ENCODE data around the gene PLCB1.
"Not testable (repeated sequence)": the region's sequence is repeated elsewhere in the genome, so short reads cannot be mapped to it uniquely, and the experiment has no call there.

The PLCB1 gene

DNA sequence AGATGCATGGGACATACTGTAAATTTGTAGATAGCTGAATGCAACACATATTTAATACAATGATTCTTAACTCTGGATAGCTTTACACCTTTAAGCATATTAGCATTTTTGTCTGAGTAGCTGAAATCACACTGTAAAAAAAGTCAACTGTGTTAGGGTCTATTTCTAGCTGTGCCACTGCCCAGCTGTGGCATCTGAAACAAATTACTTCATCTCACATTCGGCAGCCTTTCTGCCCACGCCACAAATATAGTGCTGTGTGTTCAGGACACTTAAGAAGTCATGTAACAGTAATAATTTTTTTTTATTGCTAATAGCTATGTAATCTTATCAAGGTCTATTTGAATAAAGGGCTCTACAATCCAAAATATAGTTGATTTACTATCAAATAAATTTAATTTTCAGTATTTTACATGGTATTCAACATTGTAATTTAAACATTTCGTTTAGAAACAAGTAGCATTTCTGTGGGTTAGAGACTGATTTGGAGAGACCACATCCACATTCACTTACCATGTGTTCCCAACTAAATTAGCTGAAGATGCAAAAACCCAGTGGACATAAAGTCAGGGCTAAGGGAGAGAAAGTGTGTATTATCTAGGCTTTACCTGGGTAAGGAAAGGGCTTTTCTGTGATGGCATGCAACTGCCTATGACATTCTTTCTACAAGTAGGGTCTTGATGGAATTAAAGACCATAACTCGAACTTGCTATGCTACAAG, 276.7 kb downstream of the PLCB1 start:
- no peak for DNase-seq

DNA sequence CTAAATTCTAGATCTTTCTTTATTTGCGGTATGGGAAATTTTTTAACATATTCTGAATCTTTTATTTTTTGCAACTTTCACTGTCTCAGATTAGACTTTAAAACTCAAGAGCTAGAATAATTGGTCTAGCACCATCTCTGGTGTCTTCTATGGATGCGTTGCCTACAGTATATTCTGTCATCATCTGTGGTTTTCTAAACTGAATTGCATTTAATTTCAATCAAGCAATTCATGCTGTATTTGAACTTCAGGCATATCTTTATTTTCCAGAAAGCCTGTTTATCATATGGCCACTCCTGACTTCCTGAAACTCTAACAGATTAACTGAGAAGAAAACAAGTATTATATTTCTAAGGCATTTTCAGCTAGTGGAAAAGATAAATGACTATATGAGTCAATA, 281.6 kb downstream of the PLCB1 start:
- no peak for DNase-seq

DNA sequence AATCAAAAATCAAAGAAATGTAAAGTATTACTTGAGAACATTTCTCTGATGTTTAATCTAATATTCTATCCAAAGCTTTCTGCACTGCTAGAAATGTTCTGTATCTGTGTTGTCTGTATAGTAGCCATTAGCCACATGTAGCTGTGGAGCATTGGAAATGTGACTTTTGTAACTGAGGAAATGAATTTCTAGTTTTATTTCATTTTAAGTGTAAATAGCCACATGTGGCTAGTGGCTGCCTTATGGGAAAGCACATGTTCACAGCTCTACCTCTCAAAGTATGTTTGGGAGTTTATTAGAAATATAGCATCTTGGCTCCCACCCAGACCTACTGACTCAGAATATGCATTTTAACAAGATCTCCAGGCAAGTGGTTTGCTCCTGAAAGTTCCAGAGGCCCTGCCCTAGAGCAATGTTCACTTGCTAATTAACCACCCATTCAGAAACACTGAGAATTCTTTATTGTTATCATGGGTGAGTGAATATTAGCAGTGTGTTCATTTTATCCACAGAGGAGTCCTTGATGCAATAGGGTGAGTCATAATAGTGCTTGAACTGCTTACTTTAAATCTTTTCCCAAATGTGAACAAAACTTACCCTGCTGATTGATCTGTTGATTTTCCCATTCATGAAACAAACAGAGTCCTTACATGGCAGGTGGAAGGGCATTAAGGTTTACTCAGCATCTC, 282.7 kb downstream of the PLCB1 start:
- no peak for DNase-seq

DNA sequence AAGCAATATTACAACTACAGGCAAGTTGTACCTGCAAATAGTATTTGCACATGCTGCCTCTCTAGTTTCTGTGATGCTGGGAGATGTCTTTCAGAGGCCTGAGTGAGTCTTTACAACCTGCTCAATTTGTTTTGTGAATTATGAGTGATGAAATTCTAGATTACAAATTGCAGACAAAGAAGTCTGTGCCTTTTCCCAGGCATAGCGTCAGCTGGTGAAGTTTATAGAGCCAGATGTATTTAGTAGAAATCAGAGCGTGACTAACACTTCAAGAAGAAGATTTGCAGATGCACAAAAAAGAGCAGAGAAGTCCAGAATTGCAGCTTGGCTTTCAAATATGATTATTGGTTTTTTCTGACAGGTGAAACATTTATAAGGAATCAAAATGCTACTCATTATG, 289.9 kb downstream of the PLCB1 start:
- DNase-seq = no peak

DNA sequence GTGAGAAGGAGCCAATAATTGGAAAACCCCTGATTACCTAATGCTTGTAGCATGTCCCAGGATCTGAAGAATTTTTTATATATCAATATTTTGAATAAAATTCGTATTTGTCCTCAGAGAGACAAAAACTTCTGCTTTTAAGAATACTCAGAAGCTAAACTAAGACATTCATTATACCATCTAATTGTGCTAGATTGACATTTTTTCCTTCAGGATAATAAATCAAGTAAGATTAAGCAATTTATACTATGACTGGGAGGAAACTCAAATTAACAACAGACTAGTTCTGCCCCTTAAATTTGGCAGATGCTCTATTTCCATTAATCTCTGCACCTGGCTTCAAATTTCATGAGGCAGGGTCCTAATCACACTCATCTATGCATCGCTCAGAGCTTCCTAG, 291.4 kb downstream of the PLCB1 start:
- DNase-seq = no peak

DNA sequence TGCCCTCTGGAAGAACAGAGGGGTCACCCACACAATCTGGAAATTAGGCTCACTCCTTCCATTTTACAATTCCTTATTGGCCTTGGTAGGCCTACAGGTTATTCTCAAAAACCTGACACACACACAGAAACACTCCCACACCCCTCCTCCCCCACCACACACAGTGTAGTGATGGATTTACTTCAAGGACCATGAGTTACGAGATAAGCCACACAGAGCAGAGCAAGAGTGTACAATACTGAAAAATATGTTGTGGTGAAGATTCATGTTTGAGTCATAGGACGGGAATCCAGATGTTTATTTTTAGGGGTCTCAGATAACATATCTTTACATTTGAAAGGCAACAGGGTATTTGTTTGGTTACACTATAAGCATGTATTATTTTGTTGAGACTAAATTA, 291.9 kb downstream of the PLCB1 start:
- no peak for DNase-seq

DNA sequence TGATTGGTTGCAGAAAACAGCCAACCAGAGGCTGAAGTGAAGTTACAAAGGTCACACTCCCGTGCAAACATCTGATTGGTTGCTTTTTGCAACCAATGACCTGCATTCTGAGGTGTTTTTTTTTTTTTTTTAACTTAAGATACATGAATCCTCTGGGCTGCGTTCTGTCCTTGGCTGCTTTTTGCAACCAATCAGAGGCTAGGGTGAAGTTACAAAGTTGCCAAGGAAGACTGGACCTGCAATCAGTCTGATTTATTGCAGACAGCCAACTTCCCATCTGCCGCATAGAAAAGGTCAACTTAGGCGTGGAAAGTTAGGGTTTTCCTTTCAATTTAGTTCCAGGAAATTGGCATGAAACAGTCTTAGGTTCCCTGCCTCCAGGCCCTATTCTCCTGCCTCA, 292.9 kb downstream of the PLCB1 start:
- DNase-seq = no peak

DNA sequence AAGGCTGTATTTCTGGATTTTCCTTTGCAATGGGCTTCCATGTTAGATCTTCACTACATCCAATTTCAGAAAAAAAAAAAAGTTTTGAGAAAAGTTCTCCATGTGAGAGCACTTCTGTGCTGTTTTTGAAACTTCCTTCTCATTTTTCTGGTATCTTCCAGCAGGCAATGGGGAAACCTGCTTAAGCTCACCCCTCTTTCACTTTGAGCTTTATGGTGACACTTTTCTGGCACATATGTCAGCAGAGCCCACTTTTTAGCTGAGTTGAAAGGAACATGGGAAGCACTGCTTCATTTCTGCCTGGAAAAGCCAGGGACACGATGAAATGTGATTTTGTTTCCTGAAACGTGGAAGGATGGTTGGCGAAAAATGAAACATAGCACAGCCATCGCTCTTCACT, 293.7 kb downstream of the PLCB1 start:
- no peak for DNase-seq

DNA sequence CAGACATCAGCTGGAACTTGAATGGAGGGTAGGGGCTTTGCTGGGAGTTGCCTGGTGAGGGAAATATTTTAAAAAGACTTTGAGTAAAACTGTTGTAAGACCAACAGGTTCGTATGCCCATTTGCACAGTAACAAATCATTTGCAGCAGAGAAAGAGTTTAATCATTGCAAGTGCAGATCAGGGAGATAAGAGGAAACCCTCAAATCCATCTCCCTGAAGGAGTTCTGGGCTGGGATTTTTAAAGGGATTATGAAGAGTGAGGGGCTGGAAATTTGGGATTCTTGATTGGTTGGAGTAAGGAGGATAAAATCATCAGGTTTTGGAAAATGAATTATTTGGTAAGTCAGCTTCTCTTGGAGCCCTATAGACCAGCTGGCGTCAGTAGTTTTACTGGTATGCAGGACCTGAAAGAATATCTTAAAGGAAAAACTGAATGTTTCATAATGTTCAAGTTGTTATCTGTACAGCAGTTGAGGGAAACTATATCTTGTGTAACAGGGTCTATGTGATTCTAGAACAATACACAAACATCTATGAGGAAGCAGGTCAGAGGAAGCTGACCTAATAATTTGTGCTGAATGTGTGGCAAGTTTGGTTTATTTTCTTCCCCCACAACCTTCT, 295.5 kb downstream of the PLCB1 start:
- DNase-seq = no peak

DNA sequence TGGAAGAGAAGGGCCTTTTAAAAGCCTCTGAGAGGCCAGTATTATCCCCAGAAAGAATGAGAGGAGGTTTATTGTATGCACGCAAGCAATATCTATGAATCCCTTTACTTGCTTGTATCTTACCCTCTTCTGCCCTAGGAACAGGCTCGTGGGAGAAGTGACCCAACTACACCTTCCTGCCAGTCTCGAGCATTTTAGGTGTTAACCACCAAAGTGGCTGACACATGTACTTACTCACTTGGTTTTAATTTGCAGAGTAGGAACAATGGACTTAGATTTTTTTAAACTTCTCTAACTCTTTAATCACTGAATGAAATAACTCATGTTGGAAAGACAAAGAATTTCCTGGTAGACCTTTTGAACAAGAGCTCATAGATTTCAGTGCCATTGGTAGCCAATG, 296.9 kb downstream of the PLCB1 start:
- no peak for DNase-seq

DNA sequence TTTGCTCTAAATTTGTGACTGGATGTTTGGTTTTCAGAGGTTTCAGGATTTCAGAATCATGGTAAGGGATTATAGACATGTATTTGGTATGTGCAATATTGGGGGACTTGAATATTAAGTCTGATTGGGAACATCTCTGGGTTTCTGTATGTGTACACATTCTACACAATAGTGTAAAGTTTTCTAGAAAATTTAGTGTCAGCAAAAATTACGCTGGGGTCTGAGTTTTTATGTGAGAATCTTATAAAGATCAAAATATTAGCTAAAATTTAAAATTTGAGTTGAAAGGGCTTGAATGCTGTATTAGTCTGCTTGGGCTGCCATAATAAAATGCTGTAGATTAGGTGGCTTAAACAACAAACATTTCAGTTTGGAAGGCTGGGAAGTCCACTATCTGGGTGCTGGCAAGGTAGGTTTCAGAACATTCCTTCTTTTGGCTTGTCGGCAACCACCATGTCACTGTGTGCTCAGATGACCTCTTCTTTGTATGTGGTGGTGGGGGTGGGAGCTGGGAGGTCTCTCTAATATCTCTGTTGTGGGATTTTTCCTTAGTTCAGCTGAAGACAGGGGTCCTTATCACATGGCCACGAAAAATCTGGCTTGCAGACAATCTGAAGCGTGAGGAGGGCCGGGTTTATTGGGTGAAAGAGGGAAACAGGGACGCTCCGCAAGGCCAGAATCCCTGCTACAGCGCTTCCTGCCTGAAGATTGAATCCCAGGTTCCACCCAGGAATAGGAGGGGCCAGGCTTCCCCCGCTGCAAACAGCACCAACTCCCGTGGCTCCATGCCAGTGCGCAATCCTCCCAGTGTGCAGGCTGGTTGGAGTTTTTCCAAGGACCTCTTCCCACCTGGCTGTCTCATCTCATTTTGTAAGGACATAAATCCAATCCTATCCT, 299.7 kb downstream of the PLCB1 start:
- no peak for DNase-seq

DNA sequence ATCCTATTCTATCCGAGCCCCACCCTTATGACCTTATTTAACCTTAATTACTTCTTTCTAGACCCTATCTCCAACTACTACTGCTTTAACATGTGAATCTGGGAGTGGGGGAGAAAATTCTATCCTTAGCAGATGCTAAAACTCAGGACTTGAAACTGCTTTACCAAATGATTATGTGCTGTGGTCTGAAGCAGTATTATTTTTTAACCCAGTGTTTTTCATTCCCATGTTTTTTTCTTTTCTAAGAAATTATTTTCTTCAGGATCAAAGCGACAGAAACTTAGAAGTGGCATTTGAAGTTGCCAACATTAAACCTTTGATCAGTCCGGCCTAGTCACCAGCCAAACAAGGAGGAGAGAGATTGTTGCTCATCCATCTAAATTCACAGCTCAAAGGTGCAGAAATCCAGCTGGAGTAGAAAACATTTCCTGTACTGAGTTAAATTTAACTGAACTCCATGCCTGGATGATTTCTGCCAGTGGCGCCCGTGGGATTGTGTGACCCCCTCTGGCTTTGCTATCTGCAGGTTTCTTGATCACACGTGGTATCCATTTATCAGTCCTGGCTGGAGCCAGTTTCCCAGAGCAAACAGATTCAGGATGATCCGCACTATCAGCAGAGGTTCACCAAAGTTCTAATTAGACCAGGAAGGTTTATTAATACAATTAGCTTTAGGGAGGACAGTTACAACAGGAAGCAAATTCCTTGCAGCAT, 300.5 kb downstream of the PLCB1 start:
- no peak for DNase-seq

DNA sequence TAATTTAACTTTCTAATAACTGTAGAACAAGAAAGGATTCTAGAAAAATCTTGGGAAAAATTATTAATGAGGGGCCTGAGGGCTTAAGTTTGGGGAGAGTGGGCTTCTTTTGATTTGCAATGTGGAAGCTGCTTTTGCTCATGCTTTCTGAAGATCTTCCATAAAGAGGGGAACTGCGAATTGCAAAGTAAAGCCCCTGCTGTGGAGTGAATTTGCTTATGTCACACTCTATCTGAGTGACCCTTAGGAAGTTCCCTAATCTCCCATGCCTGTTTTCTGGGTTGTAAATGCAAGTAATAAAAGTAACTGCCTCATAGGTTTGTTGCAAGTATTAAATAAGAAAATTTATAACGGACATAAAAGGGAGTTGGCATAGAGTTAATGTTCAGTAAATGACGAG, 301.2 kb downstream of the PLCB1 start:
- DNase-seq = no peak

DNA sequence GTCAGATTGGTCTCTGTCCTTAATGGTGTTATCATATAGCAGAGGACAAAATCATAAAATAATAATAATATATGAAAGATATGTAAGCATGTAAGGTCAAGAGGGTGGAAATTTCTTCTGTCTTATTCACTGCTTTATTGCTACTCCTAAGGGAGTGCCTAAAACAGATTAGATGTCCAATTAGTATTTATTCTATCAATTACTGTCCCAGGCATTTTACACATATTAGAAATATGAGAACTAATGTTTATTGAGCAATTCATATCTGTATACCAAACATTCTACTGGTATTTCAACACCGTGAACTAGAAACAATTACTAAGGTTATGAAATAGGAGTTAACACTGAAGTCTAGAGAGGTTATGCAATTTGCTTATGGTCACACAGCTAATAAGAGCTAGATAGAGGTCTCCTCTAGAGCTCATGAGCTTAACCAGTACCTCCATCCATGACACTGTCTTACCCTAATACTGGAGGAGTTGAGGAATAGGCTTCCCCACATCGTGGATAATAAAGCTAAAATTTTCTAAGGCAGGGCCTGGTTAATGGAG, 302.3 kb downstream of the PLCB1 start:
- no peak for DNase-seq

DNA sequence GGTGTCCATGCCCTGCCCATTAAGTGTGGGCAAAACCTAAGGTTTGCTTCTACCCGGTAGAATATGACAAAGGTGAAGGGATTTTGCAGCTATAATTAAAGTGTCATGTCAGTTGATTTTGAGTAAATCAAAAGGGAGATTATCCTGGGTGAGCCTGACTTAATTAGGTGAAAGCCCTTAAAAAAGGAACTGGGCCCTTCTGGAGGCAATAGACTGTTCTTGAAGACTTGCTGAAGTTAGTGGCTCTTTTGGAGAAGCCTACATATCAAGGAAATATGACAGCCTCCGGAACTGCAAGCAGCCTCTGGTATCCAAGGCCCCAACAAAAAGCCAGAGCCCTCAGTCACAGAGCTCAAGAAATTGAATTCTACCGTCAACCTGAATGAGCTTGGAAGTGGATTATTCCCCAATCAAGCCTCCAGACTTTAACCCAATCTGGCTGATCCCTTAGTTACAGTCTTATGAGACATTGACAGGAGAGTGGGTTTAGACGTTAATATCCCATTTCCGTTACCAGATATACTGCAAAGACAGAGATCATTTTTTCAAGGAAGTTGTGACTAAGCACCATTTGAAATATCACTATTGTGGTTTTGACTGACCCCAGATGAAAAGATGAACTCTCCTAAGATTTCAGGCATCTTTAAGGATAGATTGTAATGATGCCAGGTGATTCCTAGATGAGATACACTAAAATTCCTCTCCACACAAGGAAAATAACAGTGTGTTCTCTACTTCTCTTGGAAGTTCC, 303.4 kb downstream of the PLCB1 start:
- DNase-seq = no peak

DNA sequence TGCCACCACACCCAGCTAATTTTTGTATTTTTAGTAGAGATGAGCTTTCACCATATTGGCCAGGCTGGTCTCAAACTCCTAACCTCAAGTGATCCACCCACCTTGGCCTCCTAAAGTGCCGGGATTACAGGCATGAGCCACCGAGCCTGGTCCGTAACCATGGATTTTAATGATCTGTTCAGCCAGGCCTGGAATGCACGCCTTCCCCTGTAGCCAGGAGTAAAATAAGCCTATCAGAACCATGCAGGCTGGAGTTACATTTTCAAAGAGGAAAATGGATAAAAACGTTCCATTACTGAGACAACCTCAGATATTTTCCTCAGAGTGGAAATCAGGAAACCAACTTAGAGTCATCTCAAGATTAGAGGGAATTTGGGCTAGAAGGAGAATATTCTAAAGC, 304.9 kb downstream of the PLCB1 start:
- not testable (repeated sequence) for DNase-seq

DNA sequence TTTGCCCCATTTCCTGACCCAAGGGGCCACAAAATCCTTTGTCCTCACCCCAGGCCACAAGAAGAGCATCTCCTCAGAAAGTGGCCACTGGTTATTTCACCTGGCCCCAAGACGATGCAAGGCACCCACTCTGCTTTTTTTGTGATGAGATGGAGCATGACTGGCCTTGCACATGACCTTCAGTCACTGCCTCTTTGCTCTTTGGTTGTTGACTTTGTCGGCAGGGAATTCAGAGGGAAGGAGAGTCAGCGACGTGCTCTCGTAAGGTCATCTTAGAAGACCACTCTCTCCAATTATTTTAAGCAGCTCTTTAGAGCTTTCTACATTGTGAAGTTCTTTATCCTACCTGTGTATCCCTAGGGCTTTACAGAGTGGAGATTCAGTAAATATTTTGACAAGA, 306.7 kb downstream of the PLCB1 start:
- DNase-seq = no peak

DNA sequence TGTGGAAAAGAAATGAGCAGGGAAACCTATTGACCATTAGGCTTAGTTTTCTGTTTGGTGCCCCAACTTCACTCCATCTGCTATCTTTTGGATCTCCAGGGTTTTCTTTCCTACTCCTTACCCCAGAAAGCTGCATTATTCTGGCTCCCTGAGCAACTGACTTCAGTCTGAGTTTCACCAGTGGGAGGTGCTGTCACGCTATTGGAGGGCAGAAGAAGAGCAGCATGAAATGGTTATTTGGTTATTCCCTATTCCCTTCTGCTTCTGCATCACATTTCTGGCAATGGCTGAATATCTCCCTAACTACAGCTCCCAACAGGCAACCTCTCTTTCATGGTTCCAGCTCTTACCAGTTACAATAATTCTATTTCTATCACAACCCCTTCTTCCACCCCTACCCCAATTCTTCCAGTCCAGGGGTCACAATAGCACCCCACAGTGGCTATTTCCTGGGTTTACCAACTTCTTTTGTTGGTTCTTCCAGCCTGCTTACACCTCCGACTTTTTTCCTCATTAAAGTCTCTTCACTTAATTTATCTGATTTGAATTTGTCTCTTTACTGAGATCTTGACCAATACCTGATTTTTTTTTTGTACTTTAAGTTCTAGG, 311.5 kb downstream of the PLCB1 start:
- no peak for DNase-seq

DNA sequence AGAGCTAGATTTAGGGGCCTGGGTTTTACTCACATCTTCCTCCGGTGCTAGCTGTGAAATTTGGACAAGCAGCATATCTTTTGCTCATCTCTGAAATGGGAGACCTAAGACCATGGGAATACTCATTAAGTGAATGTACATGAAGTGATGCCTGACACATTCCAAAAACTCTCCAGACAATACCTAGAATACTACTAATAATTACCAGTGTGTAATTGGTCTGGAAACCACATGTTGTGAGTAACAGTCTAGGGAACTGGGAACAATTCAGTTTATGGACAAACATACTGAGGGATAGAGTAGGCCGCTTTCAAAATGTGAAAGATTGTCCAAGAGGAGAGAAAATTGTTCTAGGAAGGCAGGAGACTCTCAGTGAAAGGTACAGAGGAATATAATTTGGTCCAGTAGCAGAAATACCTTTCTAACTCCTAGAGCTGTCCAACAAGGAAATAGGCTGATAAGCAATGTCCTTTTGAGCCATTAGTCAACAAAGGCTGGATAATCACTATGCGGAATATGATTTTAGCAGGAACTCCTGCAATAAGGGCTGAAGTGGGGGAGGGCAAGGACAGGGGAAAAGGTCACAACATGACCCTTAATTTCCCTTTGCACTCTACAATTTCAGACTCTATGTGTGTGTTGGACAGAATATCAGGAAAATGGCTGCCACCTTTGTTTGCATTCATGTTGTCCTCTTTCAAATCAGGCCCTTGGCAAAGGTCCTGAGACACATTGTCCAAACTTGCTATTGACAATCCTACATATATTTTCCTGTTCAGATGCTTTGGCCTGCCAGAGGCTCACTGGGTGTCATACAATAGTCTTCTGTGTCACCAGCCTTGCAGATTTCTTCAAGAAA, 315.4 kb downstream of the PLCB1 start:
- DNase-seq = no peak

DNA sequence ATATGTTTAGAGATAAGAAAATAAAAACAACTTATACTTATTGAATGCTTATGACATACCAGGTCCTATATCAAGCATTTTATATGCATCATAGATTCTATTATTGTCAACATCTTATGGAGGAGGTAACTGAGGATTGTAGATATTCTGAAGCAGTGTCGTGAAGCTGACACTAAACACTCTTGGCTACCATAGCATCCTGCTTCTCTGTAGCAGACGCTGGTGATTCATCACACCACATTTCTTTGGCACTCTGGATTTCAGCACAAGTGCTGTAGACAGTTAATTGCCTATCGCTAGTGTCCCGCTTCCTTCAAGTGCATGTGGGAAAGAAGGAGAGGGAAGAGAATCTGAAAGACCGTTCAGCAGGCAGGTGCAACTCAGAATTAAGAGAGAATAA, 317.1 kb downstream of the PLCB1 start:
- DNase-seq = no peak

All from NCI-H1048 (cell line).